Measurements from ENCODE around the gene MINK1.
A peak's percentile ranks its signal among the peaks of the same experiment; 100 is the strongest.
"Not testable (repeated sequence)": the region's sequence is repeated elsewhere in the genome, so short reads cannot be mapped to it uniquely, and the experiment has no call there.

Gene MINK1

DNA sequence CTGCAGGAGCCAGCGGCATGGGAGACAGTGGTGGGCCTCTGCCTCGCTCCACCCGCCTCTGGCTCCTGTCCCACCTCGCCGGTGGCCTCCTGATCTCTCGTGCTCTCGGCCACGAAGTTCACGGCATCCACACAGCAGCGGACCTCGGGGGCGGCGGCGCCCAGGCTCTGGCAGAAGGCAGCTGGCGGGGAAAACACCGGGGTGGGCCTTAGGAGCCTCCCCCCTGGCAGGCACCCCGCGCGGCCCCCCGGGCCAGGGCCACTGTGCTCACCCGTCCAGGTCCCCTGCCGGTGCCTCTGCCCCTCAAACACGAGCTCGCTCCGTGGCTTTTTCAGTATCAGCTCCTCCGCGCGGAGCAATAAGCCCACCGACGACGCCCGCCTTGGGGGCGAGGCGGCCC, 65.8 kb downstream of the MINK1 start:
- DNase-seq (ENCODE audit: low spot score) (no peak), FAIRE-seq (no peak)

DNA sequence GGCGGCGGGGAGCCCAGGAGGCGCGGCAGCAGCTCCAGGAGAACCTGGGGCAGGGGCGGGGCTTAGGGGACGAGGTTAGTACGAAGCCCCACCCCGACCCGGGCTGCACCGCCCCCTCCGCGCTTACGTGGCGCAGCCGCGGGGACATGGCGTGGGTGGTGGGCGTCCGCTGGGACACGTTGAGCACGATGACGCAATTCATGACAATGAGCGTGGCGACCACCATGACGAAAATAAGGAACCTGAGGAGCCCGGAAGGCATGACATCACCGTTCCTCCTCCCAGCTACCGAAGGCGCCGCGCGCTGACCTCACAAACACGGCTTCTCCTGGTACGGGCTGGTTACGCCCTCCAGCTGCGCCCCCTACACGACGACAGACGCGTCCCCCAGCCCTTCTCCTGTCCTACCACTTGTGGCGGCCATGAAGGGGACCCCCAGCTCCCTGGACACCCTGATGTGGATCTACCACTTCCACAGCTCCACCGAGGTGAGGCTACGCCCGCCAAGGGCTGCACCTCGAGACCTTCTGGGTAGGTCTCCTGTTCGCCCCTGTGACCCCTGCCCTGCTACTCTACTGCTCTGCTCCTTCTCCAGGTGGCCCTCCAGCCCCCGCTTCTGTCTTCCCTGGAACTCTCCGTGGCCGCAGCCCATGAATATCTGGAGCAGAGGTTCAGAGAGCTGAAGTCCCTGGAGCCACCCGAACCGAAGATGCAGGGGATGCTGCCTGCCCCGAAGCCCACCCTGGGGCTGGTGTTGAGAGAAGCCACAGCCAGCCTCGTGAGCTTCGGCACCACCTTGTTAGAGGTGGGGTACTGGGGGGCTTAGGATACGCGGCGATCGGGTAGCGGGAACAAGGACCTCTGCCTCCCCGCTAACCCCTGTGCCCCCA, 66.4 kb downstream of the MINK1 start, which contains the start of gene C17orf107:
Gene C17orf107, plus strand, starts transcription at position 196 of the 890 bp plus-strand sequence. Its CDS starts 227 bp downstream, at position 423.
- no peak for DNase-seq (ENCODE audit: low spot score)
- no peak for FAIRE-seq

DNA sequence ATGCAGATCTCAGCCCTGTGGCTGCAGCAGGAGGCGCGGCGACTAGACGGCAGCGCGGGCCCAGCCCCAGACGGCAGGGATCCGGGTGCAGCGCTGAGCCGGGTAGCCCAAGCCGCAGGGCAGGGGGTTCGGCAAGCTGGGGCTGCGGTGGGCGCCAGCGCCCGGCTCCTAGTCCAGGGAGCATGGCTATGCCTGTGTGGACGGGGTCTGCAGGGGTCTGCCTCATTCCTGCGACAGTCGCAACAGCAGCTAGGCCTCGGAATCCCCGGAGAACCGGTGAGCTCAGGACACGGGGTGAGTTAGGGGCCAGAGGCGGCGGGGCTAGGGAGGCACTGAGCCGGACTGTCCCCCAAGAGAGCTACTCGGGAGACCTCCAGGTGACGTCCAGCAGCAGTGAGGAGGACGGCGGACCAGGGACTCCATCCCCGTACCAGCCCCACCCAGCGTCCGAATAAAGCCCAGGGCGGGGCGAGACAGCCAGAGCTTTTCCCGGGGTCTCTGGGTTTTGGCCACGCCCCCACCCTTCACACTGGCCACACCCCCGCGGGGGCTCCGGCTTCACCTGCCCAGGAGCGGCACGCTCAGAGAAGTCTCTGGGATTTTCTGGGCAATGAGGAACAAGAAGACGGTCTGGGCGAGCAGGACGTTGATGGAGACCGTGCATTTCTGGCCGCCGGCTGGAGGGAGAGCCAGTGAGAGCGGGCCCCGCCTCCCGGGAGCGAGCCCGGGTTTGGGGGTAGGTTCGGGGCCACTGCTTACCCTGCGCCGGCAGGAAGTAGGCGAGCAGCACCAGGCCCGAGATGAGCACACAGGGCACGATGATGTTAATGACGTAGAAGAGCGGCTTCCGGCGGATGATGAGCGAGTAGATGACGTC, 67.3 kb downstream of the MINK1 start:
- no peak for DNase-seq (ENCODE audit: low spot score)
- FAIRE-seq: no peak

DNA sequence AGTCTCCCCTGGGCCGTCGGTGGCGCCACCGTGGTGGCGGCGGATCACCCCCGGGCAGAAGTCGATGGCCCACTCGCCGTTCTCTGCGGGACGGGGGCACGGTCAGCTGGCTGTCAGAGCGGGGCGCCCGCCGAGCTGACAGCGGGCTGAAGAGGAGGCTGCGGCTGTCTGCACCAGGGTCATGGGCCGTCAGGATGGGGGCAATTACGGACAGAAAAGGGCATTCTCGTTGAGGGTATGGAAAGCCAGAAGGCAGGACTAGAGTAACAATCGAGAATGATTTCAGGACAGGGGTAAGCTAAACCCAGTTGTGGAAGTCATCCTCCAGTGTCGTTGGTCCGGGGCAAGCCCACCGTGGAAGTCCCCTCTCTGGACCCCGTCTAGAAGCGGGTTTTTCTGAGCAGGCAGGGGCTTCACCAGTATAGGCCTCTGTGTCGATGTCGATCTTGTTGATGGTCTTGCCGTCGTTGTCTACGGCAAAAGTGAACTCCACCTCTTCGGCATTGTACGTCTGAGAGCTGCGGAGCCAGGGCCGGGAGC, 68.0 kb downstream of the MINK1 start:
- FAIRE-seq (no peak), DNase-seq (ENCODE audit: low spot score) (no peak)

DNA sequence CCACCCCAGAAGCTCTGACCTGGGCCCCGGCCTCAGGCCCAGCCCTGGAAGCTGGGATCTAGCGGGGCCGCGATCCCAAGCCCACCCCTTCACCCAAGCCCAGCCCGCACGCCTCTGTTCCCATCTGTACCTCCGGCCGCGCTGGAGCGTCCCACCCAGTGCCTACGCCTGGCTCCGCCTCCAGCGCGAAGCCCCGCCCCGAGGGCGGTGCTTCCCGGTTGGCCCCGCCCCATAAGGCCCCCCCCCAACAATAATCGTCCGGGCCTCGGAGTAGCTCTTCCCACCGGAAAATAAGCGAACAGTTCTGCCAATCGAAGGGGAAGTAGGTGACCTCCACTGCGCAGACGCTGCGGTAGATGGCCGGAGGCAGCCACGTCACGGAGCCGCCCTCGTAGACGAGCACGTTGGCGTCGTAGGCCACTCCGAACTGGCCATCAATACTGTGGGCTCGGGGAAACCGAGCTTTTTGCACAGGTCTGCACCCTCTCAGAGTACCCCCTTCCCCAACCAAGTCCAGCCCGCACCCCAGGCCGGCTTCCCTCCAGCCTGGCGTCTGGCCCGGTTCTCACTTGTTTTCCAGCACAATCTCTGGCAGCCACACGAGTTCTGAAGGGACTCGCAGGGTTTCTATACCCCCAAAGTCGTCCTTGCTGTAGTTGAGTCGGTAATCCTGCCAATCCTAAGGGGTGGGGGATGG, 68.7 kb downstream of the MINK1 start:
- FAIRE-seq: no peak
- no peak for DNase-seq (ENCODE audit: low spot score)

DNA sequence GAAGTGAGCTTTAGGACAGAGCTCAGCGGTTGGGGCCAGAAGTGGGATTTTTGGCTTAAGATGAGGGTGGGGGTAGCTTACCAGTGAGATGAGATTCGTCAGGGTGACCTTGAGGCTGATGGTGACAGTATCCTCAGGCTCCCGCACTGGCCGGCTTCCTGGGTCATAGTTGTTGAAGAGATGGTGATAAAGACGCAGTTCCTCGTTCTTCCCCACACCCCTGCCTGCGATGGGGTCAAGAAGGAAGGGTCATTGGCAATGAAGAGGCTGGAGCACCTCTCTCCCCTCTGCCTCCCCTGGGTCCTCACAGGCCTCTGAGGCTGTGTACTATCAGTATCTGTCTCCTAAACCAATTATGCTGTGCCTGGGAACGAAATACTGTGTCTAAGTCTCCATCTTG, 69.4 kb downstream of the MINK1 start:
- FAIRE-seq (no peak), DNase-seq (ENCODE audit: low spot score) (no peak)

DNA sequence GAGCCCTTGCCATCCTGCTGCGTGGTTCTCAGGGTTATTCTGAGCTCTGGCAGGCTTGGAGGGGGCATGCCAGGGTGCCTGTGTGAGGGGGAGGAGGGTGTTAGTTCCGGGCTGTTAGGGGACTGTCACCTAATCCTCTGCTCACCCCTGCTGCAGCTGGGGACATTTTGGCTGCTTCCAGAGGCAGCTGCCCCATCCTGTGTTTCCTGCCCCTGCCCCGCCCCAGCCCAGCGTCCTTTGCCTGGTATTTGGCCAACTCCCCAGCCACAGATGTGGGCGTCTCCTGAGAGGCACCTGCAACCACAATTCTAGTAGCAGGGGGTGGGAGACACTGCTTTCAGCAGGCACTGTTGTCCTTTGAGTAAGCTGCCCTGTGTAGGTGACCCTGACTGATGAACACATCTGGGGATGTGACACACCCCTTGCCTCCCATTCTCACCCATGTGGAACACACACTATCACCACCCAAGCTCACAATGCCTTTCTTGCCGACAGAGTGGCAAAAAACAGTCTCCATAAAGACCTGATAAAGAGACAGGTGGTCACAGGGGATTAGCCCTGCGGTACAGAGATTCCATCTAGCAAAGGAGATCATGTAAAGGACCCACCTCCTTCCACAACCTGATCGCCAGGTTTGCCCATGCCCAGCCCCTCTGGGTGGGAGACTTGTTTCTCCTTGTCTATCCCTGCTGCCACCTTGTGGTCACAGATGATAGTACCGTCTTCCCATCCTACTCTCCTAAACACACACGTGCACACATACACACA, 70.1 kb downstream of the MINK1 start, which contains the start of gene CHRNE:
Gene CHRNE, minus strand, starts transcription at position 48 of the 768 bp plus-strand sequence. Its CDS starts 35 bp downstream, at position 13.
- DNase-seq (ENCODE audit: low spot score) (peak; percentile 54), FAIRE-seq (peak; percentile 48)

DNA sequence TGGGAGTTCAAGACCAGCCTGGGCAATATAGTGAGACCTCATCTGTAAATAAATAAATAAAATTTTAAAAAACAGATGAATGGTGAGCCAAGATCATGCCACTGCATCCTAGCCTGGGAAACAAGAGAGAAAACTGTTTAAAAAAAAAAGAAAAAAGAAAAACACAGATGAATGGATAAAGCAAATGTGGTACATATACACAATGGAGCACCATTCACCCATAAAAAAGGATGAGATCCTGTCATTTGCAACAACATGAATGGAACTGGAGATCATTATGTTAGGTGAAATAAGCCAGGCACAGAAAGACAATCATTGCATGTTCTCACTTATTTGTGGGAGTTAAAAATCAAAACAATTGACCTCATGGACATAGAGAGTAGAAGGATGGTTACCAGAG, 73.5 kb downstream of the MINK1 start:
- DNase-seq (ENCODE audit: low spot score); FAIRE-seq: not testable (repeated sequence)

DNA sequence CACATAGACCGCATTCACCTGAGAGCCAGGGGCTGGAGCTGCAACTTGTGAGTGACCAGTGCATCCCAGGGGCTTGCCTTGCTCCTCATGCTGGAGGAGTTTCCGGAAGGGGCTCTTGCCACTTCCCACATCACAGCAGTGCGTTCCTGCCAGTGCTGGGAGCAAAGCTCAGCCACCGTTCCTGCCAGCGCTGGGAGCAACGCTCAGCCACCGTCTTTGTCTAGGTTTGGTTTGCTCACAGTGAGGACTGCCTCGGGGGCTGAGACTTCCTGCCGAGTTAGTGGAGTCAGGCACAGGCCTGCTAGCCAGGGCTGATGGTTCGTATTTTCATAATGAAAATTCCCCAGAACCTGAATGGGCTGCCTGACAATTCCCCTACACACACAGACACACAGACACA, 75.2 kb downstream of the MINK1 start:
- FAIRE-seq (no peak), DNase-seq (ENCODE audit: low spot score) (no peak)

DNA sequence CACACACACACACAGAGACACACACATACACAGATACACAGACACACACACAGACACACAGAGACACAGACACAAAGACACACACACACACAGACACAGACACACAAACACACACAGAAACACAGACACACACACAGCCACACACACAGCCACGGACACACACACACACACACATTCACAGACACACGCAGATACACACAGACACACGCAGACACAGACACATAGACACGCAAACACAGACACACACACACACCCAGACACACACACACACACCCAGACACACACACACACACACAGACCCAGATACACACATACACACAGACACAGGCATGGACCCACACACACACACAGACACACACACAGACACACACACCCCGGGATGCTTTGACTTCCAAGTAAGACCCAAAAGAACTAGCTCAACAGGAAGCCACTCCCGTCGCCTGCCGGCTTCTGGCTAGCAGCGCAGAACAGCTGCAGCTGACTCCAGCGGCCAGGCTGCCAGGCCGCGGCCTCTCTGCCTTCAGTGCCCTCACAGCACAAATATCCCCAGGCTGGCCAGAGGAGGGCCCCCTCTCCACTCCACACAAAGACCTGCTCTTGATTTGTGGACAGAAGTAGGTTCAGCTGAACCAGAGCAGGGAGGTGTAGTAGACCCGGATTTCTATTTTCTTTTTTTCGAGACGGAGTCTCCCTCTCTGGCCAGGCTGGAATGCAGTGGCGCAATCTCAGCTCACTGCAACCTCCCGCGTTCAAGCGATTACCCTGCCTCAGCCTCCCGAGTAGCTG, 75.8 kb downstream of the MINK1 start:
- peak; percentile 66 for FAIRE-seq
- peak; percentile 66 for DNase-seq (ENCODE audit: low spot score)

DNA sequence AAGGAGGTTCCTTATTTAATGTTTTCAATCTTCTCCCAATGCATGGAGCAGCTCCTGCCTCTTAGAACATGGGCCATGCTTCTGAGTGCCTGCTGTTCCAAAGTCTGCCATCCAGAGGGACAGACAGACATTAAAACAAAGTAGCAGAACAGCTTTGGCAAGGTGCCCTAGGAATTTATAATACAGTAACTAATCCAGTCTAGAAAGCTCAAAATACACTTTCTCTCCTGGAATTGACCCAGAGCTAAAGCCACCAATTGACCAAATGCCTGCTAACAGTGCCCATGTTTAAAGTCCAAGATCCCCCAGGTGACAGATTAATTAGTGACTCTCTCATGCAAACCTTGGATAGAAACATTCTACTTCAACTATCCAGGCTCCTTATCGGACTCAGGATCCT, 80.9 kb downstream of the MINK1 start:
- no peak for FAIRE-seq
- DNase-seq (ENCODE audit: low spot score): no peak

DNA sequence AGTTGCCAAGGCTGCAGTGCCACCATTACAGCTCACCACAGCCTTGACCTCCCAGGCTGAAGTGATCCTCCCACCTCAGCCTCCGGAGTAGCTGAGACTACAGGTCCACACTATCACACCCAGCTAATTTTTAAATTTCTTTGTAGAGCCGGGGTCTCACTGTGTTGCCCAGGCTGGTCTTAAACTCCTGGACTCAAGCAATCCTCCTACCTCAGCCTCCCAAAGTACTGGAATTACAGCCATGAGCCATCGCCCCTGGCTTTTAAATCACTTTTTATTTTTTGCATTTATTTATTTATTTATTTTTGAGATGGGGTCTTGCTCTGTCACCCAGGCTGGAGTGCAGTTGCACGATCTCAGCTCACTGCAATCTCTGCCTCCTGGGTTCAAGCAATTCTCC, 81.4 kb downstream of the MINK1 start:
- not testable (repeated sequence) for FAIRE-seq; DNase-seq (ENCODE audit: low spot score)

DNA sequence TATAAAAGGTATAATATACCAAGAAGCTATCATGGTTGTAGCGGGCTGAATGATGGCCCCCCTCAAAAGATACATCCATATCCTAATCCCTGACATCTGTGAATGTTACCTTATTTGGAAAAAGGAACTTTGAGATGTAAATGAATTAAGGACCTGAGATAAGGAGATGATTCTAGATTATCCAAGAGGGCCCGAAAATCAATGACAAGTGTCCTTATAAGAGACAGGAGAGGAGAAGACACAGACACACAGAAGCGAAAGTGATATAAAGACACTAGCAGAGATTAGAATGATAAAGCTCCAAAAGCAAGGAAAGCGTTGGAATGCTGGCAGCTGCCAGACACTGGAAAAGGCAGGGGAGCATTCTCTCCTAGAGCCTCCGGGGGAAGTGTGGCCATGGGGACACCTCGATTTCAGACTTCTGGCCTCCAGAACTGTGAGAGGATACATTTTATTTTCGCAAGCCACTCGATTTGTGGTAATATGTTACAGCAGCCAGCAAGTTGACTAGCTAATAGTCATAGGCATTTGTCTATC, 86.4 kb downstream of the MINK1 start:
- no peak for FAIRE-seq
- DNase-seq (ENCODE audit: low spot score): no peak

DNA sequence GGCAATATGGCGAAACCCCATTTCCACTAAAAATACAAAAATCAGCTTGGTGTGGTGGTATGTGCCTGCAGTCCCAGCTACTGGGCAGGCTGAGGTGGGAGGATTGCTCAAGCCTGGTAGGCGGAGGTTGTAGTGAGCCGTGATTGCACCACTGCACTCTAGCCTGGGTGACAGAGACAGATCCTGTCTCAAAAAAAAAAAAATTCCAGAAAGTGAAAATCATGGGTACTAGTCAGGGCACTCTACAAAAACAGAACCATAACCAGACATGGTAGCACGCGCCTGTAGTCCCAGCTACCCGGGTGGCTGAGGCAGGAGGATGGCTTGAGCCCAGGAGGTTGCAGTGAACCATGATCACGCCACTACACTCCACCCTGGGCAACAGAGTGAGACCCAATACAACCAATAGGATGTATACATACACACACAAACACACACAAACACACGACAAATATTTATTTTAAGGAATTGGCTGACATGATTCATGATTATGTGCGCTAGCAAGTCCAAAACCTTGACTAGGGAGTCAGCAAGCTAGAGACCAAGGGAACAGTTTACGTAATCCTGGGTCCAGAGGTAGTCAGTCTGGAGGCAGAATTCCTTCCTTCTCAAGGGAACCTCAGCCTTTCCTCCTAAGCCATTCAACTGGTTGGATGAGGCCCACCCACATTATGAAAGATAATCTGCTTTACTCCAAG, 87.4 kb downstream of the MINK1 start:
- no peak for FAIRE-seq

DNA sequence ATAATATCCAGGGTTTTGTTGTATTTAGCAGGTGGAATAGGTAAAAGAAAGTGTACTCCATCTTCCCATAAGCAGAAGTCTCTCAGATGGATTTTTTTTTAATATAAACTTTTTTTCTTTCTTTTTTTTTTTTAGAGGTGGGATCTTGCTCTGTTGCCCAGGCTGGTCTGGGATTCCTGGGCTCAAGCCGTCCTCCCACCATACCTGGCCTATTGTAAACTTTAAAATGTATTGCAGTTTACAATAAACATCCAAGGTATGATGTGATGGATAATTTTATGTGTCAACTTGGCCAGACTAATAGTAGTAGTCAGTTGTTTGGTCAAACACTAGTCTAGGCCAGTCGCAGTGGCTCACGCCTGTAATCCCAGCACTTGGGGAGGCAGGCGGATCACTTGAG, 88.2 kb downstream of the MINK1 start:
- no peak for DNase-seq (ENCODE audit: low spot score)
- no peak for FAIRE-seq

More for the DNA sequence above, 87.4 kb downstream of the MINK1 start:
- DNase-seq (ENCODE audit: low spot score): no peak

DNA sequence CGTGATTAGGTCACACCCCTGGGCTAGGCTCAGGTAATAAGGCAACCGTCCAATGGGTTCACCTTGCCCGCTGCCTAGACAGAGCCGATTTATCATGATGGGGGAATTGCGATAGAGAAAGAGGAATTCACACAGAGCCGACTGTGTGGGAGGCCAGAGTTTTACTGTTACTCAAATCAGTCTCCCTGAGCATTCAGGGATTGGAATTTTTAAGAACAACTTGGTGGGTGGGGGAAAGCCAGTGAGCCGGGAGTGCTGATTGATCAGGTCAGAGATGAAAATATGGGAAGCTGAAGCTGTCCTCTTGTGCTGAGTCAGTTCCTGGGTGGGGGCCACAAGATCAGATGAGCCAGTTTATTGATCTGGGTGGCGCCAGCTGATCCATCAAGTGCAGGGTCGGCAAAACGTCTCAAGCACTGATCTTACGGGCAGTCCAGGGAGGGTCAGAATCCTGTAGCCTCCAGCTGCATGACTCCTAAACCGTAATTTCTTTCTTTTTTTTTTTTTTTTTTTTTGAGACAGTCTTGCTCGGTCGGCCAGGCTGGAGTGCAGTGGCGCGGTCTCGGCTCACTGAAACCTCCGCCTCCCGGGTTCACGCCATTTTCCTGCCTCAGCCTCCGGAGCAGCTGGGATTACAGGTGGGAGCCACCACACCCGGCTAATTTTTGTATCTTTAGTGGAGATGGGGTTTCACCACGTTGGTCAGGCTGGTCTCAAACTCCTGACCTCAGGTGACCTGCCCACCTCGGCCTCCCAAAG, 93.6 kb downstream of the MINK1 start:
- not testable (repeated sequence) for DNase-seq (ENCODE audit: low spot score); FAIRE-seq

DNA sequence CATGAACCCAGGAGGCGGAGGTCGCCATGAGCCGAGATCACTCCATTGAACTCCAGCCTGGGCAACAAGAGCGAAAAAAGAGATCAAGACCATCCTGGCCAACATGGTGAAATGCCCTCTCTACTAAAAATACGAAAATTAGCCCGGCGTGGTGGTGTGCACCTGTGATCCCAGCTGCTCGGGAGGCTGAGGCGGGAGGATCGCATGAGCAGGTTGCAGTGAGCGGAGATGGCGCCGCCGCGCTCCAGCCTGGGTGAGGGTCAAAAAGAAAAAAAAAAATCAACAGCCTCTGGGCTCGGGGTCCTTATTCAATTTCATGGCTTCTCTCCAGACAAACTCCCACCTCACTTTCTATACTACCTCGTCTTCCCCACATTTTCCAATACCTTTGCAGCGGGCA, 95.7 kb downstream of the MINK1 start:
- FAIRE-seq (no peak), DNase-seq (ENCODE audit: low spot score) (no peak)

DNA sequence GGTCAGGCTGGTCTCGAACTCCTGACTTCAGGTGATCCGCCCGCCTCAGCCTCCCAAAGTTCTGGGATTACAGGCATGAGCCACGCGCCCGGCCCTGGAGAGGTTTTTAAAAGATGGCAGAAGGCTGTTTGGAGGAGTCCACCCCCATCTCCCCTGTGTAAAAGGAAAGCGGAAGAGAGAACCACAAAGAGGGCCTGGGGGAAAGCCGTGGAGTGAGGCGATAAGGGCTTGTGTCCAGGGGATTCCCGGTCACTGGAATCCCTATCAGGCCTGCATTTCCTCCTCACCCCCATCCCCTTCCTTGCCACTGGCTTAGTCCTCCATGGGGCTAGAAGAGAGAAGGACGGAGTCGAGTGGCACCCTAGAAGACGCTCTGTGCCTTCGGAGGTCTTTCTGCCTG, 98.8 kb downstream of the MINK1 start, which contains the start of gene GP1BA:
Gene GP1BA, plus strand, starts transcription at position 315 of the 400 bp plus-strand sequence. CDS start 328 bp downstream, outside the sequence.
- FAIRE-seq (no peak), DNase-seq (ENCODE audit: low spot score) (no peak)

All from urothelium cell line (cell line).